GM12892 (cell line): Measurements from ENCODE around the gene ZMIZ1.

Source experiments
- POLR2A ChIP-seq: IDR thresholded peaks from 2 replicates; pipeline ENCODE4 v1.6.1; 2011; ENCODE audit warnings: low read depth, low read length, control low read depth
- POLR2AphosphoS5 ChIP-seq: IDR thresholded peaks from 2 replicates; pipeline ENCODE4 v1.6.1; 2011; ENCODE audit warnings: low read depth, low read length, control low read depth
- TAF1 ChIP-seq: IDR thresholded peaks from 2 replicates; pipeline ENCODE4 v1.6.1; 2011; ENCODE audit warnings: low read depth, mild to moderate bottlenecking, control low read depth, low read length, borderline replicate concordance

GRCh38 chr10:79358811-79359210, 290.0 kb downstream of the ZMIZ1 start:
- no peak for TF ChIP-seq TAF1
- no peak for TF ChIP-seq POLR2A
- TF ChIP-seq POLR2AphosphoS5, result no peak
